Activated naive CD4-positive, alpha-beta T cell treated with anti-CD3 and anti-CD28 coated beads, Interleukin-2, amount 50 U/mL, for 16 hours (primary cell): ENCODE measurements around the gene ABHD1.
"Not testable (repeated sequence)": the region's sequence is repeated elsewhere in the genome, so short reads cannot be mapped to it uniquely, and the experiment has no call there.

Source experiments
- DNase-seq: peaks from one replicate; pipeline ENCODE4 v3.0.0-alpha.2; 2020

ABHD1 gene

GRCh38 chr2:27111392-27112078 is 12.1 kb upstream of the ABHD1 start:
- DNase-seq, result not testable (repeated sequence)

DNA sequence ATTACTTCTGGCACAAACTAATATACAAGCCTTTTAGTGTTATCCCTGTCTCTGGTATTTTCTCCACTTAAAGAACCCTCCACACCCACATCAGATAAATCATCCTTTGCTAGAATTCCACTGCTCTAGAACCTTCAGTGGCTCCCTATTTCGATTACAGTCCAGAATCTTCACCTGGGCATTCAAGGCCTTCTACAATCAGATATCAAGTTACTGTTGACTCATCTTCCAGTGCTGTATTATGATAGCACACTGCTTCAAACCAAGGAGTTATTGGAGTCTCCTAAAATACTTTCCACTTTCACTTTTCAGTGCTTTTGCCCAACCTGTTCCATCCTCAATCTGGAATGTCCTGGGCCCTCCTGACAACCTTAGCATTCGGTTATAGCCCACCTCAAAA is 8.1 kb upstream of the ABHD1 start:
- no peak for DNase-seq

- no peak for DNase-seq
These were observed 5.6 kb upstream of the ABHD1 start for GRCh38 chr2:27117995-27118524.

DNA sequence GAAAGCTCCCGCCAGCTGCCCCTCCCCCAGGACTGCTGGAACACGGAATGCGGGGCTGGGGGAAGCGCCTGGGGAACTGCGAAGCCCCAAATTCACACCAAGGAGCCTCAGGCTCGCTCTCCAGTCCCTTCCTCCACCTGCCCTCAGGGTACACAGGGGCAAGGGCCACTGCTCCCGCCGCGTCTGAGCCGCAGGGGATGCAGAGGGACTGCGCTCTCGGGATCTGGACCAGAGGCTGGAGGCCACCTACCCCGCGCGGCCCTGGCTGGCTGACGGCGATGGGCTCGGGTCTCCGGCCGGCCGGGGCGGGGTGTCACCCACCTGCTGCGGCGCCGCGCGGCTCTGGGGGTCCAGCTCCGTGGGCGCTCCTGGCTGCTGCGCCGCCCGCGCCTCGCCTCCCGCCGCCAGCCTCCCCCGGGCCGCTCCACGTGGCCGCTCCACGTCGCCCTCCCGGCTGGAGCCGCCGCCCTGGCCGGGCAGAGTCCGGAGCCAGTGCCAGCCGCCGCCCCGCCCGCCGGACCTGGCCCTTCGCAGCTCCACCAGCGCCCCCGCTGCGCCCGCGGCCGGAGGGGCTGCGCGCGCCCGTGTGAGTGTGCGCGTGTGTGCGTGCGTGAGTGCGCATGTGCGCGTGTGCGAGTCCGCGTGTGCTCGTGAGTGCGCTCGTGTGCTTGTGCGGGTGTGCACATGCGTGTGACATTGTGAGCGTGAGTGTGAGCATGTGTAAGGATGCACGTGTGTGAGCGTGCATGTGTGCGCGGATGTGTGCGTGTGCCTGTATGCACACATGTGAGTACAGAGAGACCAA is 4.9 kb upstream of the ABHD1 start, which contains the start of gene CGREF1:
Gene CGREF1, minus strand, starts transcription at position 604 of the 805 bp plus-strand sequence. CDS start 14,762 bp downstream, outside the sequence.
- peak; percentile 30 for DNase-seq

DNA sequence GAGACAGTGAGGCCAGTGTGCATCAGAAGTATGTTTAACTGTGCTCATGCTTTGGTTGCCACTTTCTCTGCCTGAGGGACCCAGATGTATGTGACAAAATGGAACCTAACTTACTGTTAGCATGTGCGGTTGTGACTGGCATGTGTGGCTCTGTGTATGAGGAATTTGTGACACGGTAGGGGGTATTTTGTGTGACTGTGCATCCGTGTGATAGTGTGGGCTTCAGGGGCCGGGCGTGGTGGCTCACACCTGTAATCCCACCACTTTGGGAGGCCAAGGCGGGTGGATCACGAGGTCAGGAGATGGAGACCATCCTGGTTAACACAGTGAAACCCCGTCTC is 4.3 kb upstream of the ABHD1 start:
- not testable (repeated sequence) for DNase-seq

GRCh38 chr2:27121906-27122305 is 1.7 kb upstream of the ABHD1 start:
- DNase-seq, result no peak

DNA sequence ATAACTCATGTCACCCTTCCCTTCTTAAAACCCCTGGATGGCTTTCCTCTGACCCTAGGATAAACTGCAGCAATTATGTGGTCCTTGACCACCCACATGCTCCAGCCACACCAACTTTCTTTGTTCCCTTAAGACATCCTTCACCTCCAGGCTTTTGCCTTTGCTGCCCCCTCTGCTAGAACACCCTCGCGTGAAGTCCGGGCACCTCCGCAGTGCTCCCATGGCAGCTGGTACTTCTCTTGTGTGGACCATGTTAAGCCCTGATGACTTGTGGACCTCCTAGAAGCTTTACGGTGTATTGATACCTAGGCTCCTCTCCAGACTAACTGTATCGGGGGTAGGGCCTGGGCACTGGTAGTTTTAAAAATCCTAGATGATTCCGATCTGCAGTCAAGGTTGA is 824 bp upstream of the ABHD1 start:
- no peak for DNase-seq

DNA sequence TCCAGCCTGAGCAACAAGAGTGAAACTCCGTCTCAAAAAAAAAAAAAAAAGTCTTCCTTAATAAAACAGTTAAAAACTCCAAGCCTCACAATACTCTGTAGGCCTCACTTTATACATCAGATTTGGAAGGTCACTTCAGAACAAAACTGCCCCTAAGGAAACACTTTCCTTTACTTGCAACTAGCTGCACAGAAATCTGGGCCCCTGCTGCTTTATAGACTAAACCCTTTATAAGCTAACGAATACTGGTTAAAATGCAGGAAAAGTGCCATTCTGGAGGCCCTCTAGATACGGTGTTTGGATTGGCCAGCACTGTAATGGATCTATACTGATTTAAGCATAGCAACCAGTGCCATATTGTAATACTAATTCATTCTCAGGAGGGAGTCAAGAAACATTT is 1.5 kb downstream of the ABHD1 start:
- no peak for DNase-seq

GRCh38 chr2:27126252-27126710 is 2.7 kb downstream of the ABHD1 start:
- no peak for DNase-seq

DNA sequence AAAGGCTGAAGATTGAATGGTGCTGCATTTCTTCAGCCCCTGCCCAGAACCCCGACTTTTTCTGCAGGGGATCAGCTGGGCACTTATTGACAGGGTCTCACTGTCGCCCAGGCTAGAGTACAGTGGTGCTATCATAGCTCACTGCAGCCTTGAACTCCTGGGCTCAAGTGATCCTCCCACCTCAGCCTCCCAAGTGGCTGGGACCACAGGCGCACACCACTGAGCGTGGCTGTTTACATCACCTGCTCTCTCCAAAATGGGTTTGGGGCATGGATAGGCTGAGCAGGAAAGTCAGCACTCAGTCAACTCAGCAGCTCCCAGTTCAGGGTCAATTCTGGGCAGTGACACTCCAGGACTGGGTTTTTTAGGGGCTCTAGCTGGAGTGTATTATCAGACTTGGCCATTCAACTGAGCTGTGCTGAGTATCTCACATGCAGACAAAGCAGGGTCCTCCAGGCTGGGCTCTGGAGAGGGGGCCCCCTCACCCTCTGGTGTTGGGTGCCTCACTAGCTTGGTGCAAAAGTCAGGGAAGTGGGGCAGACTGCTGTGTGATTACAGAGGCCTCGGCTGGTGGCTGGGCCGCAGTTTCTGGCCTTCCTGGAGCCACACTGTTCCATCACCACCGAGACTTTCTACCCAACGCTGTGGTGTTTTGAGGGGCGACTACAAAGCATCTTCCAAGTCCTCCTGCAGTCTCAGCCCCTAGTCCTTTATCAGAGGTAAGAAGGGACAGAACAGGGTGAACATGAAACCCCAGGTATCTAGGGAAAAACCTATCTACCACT is 4.5 kb downstream of the ABHD1 start:
- DNase-seq, result no peak

- no peak for DNase-seq
These were observed 5.3 kb downstream of the ABHD1 start for GRCh38 chr2:27128668-27129571.

GRCh38 chr2:27130396-27130795 is 6.8 kb downstream of the ABHD1 start:
- DNase-seq, result no peak

DNA sequence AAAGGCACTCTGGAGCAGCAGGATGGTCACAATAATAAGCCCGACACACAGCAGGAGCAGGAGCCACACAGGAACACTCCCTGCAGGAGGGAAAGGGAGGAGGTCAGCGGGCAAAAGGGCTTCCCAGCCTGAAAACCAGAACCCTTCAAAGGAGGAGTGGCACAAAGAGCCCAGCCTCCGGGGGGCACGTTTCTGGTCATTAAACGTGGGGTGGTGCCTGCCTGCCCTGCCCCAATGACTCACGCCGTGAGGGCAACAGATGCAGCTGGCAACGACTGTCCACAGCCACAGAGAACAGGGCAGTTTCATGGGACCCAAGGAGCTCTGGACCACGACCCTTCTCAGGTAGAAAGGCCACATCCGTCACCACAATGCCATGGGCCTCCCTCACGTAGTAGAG is 7.8 kb downstream of the ABHD1 start:
- no peak for DNase-seq

- DNase-seq, result peak; percentile 31
These were observed 9.7 kb downstream of the ABHD1 start for GRCh38 chr2:27133195-27133875.

- peak; percentile 99 for DNase-seq
These were observed 10.5 kb downstream of the ABHD1 start, which contains the start of gene PREB for GRCh38 chr2:27133905-27134780. PREB (minus strand) TSS chr2:27134636; CDS start chr2:27134421, 215 bp downstream.

GRCh38 chr2:27134781-27135477 is 11.3 kb downstream of the ABHD1 start:
- no peak for DNase-seq

DNA sequence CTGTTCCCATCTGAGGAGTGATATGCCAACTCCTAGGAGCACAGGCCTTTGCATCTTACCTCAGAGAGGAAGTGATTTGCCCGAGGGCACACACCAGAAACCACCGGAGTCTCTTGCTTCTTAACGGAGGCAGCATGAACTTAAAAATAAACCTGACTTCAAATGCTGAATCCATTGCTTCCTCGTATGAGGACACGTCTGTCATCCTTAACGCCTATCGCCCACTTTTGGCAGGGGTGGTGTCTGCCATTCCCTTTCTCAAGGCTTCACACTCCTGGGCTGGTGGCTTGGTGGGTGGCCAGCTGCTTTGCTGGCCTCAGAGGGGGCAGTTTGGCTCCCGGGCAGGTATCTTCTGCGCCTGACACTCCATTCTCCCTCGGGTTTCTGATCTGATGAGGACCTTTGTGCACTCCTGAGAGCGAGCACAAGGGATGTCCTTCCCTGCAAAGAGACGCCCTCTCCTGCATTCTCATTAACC is 11.9 kb downstream of the ABHD1 start:
- DNase-seq, result no peak

- DNase-seq, result no peak
These were observed 13.1 kb downstream of the ABHD1 start for GRCh38 chr2:27136751-27137150.

DNA sequence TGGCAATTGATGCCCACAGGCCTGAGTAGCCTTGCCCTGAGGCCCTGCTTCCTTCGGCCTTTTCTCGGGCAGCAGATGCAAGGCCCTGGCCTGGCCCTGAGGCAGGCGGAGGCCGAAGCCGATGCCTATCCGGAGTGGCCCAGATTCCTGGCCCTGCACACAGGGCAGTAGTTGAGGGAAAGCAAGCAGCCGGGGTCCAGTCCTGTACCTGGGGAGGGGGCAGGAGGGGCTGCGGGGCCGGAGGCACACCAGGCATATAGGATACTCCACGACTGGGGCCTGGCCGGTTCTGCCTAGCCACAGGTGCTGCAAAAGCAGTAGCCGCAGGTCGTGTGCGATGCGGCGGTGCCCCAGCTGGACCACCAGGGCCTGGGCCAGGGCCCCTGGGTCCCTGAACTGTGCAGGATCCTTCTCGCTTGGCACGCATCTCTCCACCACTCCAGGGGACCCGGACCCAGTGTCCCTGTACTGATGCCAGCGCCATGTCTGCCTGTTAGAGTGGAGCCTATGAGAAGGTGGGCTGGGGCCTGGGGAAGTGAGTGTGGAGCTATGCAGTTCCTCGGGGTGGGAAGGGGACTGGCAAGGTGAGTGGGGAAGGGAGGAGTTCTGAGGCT is 13.8 kb downstream of the ABHD1 start:
- DNase-seq, result no peak
